Mucosa of stomach (tissue), 1 donor: ENCODE results near the gene RBFOX2.

ENCODE experiments used
- H3K27me3 ChIP-seq: one replicate; pipeline ENCODE4 v1.7.0; 2013; ENCODE audit warnings: mild to moderate bottlenecking, low read length; ENCODE audit not compliant: control insufficient read depth, insufficient read depth
- H3K36me3 ChIP-seq: one replicate; pipeline ENCODE4 v1.7.0; 2013; ENCODE audit warnings: low read length; ENCODE audit not compliant: control insufficient read depth, insufficient read depth
- H3K4me1 ChIP-seq: one replicate; pipeline ENCODE4 v1.7.0; 2013; ENCODE audit warnings: mild to moderate bottlenecking, low read length; ENCODE audit not compliant: control insufficient read depth, insufficient read depth
- H3K4me3 ChIP-seq: one replicate; pipeline ENCODE4 v1.7.0; 2013; ENCODE audit warnings: low read length
- H3K9ac ChIP-seq: one replicate; pipeline ENCODE4 v1.7.0; 2013; ENCODE audit warnings: mild to moderate bottlenecking, low read length, moderate library complexity
- H3K9me3 ChIP-seq: one replicate; pipeline ENCODE4 v1.7.0; 2013; ENCODE audit warnings: mild to moderate bottlenecking, low read length, moderate library complexity; ENCODE audit not compliant: control insufficient read depth
- donor health status: Pancreatic carcinoma.

The RBFOX2 gene

DNA sequence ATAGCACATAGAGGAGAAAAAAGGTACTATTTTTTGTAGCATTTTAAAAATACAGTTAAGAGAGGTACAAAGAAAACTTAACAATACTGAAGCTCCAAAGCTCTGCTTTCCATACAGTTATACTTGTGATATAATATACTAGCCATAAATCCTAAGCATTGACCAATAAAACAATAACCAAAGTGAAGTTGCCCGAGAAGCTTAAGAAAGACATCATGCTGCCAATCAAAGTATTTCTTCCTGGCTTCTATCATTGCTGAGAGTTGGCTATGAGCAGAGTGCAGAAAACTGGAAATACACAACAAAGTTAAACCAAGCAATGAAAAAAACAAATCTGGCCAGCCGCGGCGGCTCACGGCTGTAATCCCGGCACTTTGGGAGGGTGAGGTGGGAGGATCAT, 84.2 kb downstream of the RBFOX2 start:
- Histone ChIP-seq H3K4me1 (no peaks in the 10 kb centered on the region), H3K9ac (no peak overlapping the region), H3K9me3 (no peaks in the 10 kb centered on the region), H3K36me3 (no peaks in the 10 kb centered on the region), H3K4me3 (no peak overlapping the region), H3K27me3 (no peaks in the 10 kb centered on the region)

DNA sequence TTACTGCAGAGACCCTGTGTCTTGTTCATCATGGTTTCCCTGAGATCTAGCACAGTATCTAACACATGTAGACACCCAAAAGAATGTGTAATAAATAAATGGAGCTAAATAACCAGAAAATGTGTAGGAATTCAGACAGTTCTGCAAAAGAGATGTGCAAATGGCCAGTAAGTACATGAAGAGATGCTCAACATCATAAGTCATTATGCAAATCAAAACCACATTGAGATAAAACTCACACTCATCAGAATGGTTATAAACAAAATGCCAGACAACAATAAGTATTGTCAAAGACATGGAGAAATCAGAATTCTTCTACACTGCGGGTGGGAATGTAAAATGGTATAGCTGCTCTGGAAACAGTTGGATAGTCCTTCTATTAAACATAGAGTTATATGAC, 88.5 kb downstream of the RBFOX2 start:
- no peaks in the 10 kb centered on the region for H3K27me3 ChIP-seq
- no peak overlapping the region for H3K4me3 ChIP-seq

DNA sequence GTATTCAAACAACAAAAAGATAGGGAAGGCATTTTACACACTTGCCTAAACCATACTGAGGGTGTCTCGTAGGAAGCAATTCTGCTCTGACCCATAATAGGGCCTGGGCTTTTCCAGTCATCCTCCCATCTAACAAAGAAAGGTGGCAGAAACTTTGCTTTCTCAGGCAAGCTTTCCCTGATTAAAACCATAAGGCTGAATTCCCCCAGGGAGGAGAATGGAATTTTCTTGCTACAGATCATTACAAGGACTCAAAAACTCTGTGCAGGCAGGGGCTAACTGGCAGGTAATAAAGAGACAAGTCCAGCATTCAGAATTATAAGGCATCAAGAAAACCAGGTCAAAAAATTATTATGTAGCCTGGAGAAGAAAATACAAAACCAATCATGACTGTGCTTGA, 90.4 kb downstream of the RBFOX2 start:
- Histone ChIP-seq H3K36me3 (no peaks in the 10 kb centered on the region), H3K4me1 (no peaks in the 10 kb centered on the region), H3K9me3 (no peaks in the 10 kb centered on the region), H3K27me3 (no peaks in the 10 kb centered on the region), H3K4me3 (no peak overlapping the region), H3K9ac (no peak overlapping the region)

More for the DNA sequence above, 88.5 kb downstream of the RBFOX2 start:
- Histone ChIP-seq H3K4me1 (no peaks in the 10 kb centered on the region), H3K36me3 (no peaks in the 10 kb centered on the region), H3K9me3 (no peaks in the 10 kb centered on the region), H3K9ac (no peak overlapping the region)

- no peak overlapping the region for H3K9ac ChIP-seq
- H3K9me3 ChIP-seq = no peaks in the 10 kb centered on the region
- no peaks in the 10 kb centered on the region for H3K27me3 ChIP-seq
- H3K4me1 ChIP-seq = no peaks in the 10 kb centered on the region
- no peak overlapping the region for H3K4me3 ChIP-seq
- H3K36me3 ChIP-seq = no peaks in the 10 kb centered on the region
These were observed 97.7 kb downstream of the RBFOX2 start for GRCh38 chr22:35930933-35931332.

- H3K9ac ChIP-seq = no peak overlapping the region
- no peak overlapping the region for H3K4me3 ChIP-seq
- no peaks in the 10 kb centered on the region for H3K4me1 ChIP-seq
- no peaks in the 10 kb centered on the region for H3K36me3 ChIP-seq
- H3K27me3 ChIP-seq = no peaks in the 10 kb centered on the region
- H3K9me3 ChIP-seq = no peaks in the 10 kb centered on the region
These were observed 100.3 kb downstream of the RBFOX2 start for GRCh38 chr22:35928285-35928798.

DNA sequence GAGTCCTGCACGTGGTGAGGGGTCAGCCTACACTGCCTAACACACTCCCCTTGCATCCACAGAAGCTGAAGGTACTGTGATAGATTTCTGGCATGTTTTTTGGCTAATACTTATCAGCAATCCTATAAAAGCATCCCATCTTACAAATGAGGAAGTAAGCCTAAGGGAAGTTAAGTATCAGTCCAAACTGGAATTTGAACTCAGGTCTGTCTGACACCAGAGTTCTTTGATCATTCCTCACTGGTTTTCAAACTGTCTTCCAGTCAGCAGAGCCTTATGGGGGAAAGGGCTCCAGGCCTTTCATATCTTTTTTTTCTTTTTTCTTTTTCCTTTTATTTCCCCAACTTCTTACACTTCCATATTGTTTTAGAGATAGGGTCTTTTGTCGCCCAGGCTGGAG, 105.6 kb downstream of the RBFOX2 start:
- no peak overlapping the region for H3K9ac ChIP-seq
- no peaks in the 10 kb centered on the region for H3K9me3 ChIP-seq
- peaks cover 8% of the 10 kb centered on the region for H3K4me1 ChIP-seq
- no peaks in the 10 kb centered on the region for H3K36me3 ChIP-seq
- H3K27me3 ChIP-seq = no peaks in the 10 kb centered on the region
- no peak overlapping the region for H3K4me3 ChIP-seq

DNA sequence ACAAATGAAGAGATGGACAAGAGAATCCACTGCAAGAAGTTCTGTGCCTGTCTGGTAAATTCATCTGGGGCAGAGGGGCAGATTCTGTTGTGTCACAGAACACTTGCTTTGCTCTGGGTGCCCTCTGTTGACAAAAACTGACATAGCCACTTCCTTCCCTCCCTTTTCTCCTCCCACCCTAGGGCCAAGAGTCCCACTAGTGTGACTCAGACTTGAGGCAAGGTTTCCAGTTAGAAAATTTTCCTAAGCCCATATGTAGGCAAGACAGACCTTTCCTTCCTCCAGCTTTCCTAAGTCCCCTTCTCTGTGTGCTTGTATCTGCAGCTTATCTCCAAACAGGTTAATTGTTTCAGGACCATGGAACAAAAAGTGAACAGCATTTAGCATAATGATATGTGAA, 106.8 kb downstream of the RBFOX2 start:
- H3K4me1 ChIP-seq = peaks cover 8% of the 10 kb centered on the region

GRCh38 chr22:35921044-35921443, 107.6 kb downstream of the RBFOX2 start:
- H3K36me3 ChIP-seq = no peaks in the 10 kb centered on the region
- peaks cover 8% of the 10 kb centered on the region for H3K4me1 ChIP-seq
- no peak overlapping the region for H3K9ac ChIP-seq
- no peaks in the 10 kb centered on the region for H3K9me3 ChIP-seq
- H3K27me3 ChIP-seq = no peaks in the 10 kb centered on the region
- no peak overlapping the region for H3K4me3 ChIP-seq

More for the DNA sequence above, 106.8 kb downstream of the RBFOX2 start:
- Histone ChIP-seq H3K9ac (no peak overlapping the region), H3K36me3 (no peaks in the 10 kb centered on the region), H3K9me3 (no peaks in the 10 kb centered on the region), H3K4me3 (no peak overlapping the region), H3K27me3 (no peaks in the 10 kb centered on the region)

DNA sequence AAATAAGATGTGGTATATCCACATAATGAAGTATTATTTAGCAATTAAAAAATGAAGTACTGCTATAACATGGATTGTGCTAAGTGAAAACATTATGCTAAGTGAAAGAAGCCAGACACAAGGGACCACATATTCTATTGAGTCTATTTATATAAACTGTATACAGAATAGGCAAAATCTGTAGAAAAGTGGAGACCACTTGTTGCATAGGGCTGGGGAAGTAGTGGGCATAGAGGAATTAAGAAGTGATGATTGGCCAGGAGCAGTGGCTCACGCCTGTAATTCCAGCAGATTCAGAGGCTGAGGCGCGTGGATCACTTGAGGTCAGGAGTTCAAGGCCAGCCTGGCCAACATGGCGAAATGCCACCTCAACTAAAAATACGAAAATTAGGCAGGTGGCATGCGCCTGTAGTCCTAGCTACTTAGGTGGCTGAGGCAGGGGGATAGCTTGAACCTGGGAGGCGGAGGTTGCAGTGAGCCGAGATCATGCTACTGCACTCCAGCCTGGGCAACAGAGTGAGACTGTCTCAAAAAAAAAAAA, 109.6 kb downstream of the RBFOX2 start:
- Histone ChIP-seq H3K9me3 (no peaks in the 10 kb centered on the region), H3K27me3 (no peaks in the 10 kb centered on the region), H3K4me1 (peaks cover 24% of the 10 kb centered on the region), H3K4me3 (no peak overlapping the region), H3K9ac (no peak overlapping the region), H3K36me3 (no peaks in the 10 kb centered on the region)

GRCh38 chr22:35918456-35918855, 110.2 kb downstream of the RBFOX2 start:
- Histone ChIP-seq H3K9ac (no peak overlapping the region), H3K4me1 (peaks cover 28% of the 10 kb centered on the region)

GRCh38 chr22:35917651-35918050, 111.0 kb downstream of the RBFOX2 start:
- Histone ChIP-seq H3K9me3 (no peaks in the 10 kb centered on the region), H3K9ac (no peak overlapping the region), H3K4me3 (no peak overlapping the region), H3K27me3 (no peaks in the 10 kb centered on the region), H3K36me3 (no peaks in the 10 kb centered on the region), H3K4me1 (peaks cover 28% of the 10 kb centered on the region)

More at GRCh38 chr22:35918456-35918855, 110.2 kb downstream of the RBFOX2 start:
- Histone ChIP-seq H3K36me3 (no peaks in the 10 kb centered on the region), H3K27me3 (no peaks in the 10 kb centered on the region), H3K4me3 (no peak overlapping the region), H3K9me3 (no peaks in the 10 kb centered on the region)

- H3K4me3 ChIP-seq = peak overlapping the region; percentile 44
- no peaks in the 10 kb centered on the region for H3K27me3 ChIP-seq
- H3K9me3 ChIP-seq = no peaks in the 10 kb centered on the region
- H3K4me1 ChIP-seq = peaks cover 19% of the 10 kb centered on the region
- H3K9ac ChIP-seq = peak overlapping the region; percentile 70
- no peaks in the 10 kb centered on the region for H3K36me3 ChIP-seq
These were observed 113.1 kb downstream of the RBFOX2 start for GRCh38 chr22:35915477-35916013.
